ENCODE measurements around the gene RECQL5.
A peak's percentile ranks its signal among the peaks of the same experiment; 100 is the strongest.

Gene RECQL5

GRCh38 chr17:75666959-75667790 is at the start of gene RECQL5, which contains the start of gene SAP30BP:
TSS of gene RECQL5 (minus strand) at chr17:75667154. CDS start at chr17:75666557, 597 bp downstream.
TSS of gene SAP30BP (plus strand) at chr17:75667338. CDS start at chr17:75667373, 35 bp downstream.
- DNase-seq = peak; percentile 93

DNA sequence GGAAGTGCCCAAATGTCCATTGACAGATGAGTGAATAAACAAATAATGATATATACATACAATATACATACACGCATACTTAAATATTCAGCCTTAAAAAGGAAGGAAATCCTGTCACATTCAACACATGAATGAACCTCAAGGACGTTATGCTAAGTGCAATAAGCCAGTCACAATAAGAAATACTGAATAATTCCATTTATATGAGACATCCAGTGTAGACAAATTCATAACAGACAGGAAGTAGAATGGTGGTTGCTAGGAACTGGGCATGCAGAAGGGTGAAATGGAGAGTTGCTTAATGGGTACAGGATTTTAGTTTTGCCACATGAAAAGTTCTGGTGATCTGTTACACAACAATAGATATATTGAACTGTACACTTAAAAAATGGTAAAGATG is 45.5 kb upstream of the RECQL5 start:
- DNase-seq = no peak

- DNase-seq = no peak
Measured at GRCh38 chr17:75707079-75707571, 40.2 kb upstream of the RECQL5 start.

DNA sequence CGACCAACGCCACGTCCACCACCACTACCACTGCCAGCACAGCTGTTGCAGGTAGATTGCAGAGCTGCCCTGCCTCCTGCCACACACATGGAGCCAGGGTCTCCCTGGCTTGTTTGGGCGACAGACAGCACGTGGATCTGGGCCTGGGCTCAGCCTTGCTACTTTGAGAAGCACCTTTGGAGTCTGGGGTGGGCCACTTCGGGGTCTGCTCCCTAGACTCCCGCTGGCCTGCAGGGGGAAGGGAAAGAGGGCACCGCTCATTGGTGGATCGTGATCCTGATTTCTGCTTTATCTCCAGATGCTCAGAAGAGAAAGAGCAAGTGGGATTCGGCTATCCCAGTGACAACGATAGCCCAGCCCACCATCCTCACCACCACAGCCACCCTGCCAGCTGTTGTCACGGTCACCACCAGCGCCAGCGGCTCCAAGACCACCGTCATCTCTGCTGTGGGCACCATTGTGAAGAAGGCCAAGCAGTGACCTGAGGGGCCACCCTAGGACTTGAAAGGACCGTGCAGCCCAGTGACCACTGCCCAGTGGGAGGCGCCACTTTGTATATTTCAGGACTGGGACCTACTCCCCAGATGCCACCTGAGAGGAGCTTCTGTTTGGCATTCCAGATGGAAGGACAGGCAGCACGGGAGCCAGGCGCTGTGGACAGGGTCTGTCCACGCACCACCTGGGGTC is 39.2 kb upstream of the RECQL5 start:
- DNase-seq = no peak

GRCh38 chr17:75704963-75705875 is 38.3 kb upstream of the RECQL5 start:
- DNase-seq = no peak

DNA sequence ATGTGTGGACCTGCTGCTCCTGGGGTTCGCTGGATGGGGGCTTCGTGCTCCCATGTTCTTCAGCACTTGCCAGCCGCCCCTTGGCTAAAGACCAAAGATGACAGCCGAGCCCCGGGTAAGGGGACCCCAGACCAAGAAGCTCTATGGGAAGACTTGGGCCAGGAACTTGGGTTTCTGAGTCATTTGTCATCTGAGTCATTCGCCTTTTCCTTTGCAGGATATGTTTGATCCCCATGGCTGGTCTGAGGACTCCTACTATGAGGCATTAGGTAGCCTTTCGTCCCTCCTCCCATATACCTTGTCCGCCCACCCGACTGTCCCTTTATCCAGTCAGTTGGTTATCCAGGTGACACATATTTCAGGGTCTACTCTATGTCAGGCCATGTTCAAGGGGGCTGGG is 36.6 kb upstream of the RECQL5 start:
- no peak for DNase-seq

- no peak for DNase-seq
Measured at GRCh38 chr17:75703191-75703590, 36.2 kb upstream of the RECQL5 start.

DNA sequence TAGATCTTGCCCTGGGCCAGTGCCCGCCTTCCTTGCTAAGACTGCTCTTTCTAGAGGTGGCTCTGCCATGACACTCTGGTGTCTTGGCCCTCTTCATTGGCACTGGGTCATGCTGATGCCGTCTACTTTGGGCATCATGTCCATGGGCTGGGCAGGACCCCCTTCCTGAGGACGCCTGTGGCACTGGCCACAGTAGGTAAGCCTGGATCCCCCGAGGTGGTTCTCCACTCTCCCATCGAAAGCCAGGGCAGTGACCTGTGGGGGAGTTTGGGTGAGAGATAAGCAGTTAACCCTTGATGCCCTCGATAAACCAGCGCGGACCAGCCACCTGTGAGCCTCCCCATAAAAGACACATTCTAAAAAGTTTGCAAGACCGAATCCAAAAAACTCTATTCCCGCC is 34.3 kb upstream of the RECQL5 start:
- no peak for DNase-seq

DNA sequence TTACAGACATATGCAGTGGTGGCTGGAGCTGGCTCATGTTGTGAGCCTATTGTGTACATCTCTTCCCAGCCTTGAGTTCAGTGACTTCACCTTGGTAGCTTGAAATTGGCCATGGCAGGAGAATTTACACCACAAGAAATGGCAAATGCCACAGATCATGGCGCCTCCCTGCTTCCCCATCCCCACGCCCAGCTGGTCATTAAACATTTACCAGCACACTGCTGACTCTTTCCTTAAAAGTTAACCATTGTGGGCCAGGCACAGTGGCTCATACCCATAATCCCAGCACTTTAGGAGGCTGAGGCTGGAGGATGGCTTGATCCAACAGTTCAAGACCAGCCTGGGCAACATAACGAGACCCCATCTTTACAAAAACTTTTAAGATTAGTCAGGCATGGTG is 31.7 kb upstream of the RECQL5 start:
- DNase-seq = no peak

DNA sequence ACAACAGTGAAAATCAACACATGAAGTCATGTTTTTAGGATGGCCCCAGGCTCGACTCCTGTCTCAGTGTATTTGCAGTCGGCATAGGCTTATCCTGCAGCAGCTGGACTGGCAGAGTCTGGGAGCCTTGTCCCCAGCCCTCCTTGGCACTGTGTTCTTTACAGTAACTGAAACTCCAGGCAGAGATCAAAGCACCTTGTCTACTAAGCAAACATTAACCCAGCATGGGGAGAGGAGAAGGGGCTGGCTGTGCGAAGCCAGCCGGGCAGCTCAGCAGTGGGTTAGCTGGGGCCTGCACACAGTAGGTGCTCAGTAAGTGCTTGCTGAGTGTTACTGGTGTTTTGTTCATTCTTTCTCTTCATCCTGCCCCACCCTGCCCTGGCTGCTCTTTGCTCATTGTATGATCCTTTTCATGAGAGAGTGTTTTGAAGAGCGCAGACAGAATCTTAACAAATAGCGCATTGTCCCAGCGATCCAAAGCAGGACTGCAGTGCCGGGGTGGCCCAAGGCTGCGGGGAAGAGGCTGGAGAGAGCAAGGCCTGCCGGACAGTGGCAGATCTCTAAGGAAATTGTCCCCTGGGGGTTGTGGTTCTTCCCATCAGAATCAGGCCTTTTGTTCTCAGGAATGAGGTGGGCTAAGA is 30.8 kb upstream of the RECQL5 start:
- no peak for DNase-seq

GRCh38 chr17:75695830-75696271 is 28.9 kb upstream of the RECQL5 start:
- DNase-seq = no peak

- no peak for DNase-seq
Measured at GRCh38 chr17:75695141-75695829, 28.3 kb upstream of the RECQL5 start.

- DNase-seq = no peak
Measured at GRCh38 chr17:75694536-75694935, 27.6 kb upstream of the RECQL5 start.

DNA sequence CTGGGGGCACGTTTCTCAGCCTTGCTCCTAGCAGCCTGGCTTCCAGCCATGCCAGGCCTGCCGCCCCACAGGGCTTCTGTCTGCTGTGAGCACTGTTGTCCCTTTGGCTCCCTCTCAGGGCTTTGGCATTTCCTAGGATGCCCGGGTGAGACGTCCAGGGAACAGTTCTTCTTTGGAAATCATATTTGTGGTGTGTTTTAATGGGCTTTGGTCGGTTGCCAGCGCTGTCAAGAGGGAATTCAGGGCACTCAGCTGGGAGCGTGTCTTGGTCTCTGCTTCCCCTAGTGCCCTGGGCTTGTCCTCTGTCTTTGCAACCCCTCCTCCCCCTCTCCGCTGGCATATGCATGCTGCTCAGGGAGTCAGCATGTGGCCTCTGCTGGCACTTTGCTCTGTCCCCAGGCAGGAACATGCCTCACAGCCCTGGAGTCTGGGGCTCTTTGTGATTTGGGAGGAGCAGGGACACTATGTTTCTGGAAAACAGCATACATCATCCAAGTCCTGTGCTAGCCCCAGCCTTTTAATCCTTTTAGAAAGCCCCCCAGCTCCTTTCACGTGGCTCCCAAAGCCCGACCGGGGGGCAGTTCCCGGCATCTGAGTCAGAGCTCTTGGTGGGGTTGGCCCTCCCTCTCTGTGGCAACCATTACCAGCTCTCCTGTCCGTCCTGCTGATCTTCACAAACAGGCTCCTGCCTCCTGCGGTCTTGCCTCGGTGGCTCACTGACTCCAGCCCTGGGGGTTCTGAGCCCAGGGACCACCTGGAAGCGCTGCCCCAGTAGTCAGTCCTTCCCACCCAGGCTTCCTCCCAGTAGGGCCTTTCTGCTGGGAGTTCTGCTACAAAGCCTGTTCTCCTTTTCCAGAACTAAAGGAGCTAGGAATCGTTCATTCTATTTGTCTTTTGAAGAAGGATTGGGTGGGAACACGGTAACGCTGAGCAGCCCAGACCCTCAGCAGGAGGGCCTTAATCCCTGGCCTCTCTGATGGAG is 26.8 kb upstream of the RECQL5 start:
- DNase-seq = no peak

DNA sequence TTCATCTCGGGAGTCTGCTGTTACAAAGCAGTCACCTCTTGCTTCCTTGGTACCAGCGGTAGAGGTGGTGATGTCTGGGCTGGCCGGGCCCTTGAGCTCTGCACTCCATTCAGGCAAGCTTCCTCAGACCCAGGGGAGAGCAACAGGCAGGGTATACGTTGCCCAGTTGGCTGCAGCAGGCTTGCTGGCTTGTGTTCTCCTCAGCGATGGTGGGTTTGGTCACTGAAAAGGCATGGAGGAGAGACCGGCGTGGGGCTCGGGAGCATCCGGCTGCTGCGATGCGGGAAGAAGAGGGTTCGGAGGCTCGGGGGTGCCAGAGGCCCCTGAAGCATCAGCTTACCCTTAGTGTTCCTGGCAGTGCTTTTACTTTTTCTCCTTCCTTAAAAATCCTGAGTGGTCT is 26.0 kb upstream of the RECQL5 start:
- DNase-seq = no peak

DNA sequence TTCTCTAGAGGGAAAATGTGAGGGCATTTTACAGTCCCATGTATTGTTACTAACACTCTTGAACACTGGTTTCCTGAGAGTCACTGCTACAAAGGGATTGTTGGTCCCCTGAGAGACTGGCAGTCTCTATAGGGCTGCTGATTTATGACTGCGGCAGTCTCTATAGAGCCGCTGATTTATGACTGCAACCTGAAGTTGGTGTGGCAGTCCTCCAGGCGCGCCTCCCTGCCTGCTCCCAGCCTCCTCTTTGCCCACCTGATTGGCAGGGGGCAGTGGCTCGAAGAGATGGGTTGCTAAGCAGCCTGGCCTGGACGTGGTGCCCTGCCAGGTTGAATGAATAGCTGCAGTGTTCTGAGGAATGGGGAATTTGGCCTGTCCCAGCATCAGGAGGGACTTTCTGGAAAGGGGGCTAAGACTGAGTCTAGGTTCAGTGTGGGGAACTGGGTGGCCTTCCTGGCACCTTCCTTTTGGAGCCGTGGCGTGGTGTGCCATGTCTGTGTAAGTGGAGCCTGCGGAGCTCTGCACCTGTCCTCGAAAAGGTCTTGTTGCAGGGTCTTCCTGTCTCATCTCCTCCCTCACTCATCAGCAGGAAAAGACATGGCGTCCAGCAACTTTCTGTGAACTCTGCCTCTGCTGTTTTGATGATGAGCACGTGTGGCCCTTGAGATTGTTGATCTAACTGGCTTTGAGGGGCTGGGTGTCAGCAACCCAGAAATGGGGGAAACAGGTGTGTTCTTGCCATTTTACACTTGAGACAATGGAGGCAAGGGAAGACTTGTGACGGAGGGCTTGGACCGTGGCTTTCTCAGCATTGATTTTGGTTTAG is 25.1 kb upstream of the RECQL5 start:
- DNase-seq = no peak

GRCh38 chr17:75691371-75691791 is 24.4 kb upstream of the RECQL5 start:
- no peak for DNase-seq

DNA sequence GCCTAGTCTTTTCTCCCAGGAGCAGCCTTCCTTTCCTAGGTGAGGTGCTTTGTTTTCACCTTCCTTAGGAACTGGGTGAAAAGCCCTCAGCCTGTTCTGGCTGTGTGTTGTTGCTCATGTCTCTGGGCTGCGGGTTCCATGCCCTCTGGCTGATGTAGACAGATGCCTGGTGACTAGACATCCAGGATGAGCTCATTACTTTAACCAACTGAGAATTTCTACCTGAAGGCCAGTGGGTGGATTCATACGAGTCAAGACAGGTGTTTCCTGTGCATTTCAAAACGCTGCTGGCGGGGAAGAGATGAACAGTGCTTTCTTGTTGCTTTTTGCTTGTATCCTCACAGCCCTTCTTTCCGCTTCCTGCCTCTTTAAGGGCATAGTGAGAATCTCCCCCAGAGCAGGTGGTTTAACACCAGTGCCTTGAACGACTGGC is 22.5 kb upstream of the RECQL5 start:
- DNase-seq = no peak

DNA sequence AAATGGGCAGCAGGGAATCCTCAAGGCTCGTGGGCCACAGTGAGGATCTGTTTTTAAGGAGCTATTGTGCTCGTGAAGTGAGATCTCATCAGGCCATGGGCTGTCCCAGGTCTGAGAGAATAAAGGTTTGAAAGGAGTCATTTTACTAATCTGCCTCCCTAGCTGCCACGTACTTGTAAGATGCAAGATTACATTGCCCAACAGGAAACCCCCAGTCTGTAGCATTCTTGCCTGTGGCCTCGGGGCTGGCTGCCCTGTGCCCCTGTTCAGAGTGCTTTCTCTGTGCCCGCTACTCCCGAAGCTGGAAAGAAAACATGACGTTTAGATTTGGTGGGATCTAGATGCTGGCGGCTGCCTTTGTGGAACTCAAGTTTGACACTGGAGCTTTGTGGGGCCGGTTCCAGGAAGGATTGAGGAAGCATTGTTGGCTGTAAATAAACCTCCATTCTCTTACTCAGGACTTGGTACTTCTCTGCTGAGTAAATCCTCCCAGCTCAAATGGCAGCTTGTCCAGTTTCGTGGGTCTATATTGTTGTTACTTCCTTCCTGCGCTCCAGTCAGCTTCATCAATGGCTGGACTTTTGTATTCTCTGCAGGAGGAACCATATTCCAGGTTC is 21.4 kb upstream of the RECQL5 start:
- no peak for DNase-seq
